GM18867 (cell line): ENCODE data around the gene TTN.

Source experiments
- ATAC-seq: cut with Tn5 transposase; IDR thresholded peaks from one replicate; pipeline ENCODE4 v1.9.1; 2021; ENCODE audit warnings: mild to moderate bottlenecking, moderate library complexity; ENCODE audit not compliant: unreplicated experiment

The TTN gene

DNA sequence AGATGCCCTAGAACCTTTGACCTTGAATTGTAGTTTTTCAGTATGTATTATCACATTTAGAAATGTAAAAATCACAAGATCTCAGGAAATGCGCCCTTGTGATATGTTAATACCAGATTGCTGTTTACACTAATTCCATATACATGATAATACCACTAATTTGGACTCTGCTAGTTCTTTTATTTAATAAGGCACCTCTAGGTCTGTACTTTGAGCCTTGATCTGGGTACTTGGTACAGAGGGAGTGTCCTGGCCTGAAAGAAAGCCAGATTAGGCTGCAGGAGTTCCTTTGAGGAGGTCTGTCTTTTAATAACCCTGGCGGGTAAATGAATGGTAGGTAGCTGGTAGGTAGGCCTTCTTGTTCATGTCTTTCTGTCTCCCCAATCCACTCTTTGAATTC lies 300.7 kb downstream of the TTN start:
- ATAC-seq = no peak

DNA sequence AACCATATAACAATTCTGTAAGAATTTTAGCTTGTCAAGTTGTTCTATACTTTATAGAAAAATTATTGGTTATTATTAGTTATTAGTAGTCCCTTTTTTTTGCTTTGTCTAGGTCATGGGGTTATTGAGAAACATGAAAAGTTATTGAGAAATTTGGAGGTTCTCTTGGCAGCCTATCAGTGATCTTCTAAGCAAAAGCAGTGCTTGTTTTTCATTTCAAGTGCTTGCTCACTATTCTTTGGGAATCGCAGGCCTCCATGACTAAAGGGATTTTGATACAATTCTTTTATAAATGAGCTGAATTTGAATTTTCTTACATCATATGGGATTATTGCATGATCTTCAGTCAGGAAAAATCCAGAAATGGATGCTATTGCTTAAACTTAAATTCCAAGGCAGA lies 301.1 kb downstream of the TTN start:
- no peak for ATAC-seq

DNA sequence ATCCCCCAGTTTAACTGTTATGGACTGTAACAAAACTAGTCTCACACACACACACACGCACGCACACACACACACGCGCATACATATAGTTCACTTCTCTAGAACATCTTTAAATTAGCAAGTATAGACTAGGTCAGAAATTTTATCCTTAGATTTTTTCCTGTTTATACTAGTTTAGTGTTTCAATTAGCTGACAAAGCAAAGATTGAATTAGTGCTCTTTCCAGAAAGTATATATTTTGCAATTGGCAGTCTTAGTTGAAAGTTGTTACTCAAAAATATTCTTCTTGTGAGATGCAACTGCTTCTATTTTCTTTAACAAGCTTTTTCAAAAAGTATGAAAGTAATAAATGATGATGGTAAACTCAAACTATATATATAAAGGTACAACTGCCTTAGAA lies 304.5 kb downstream of the TTN start:
- ATAC-seq = no peak

DNA sequence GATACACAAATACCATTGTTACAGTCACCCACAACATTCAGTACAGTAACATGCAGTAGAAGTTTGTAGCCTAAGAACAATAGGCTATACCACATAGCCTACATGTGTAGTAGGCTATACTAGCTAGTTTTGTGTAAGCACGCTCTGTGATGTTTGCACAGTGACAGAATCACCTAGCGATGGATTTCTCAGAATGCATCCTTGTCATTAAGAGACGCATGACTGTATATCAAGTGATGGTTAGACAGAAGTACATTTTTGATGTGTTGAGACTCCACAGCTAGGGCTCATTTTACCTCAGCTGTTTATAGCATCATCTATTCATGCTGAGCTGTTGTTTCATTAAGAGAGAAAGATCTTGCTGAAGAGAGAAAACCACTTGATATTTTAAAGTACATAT lies 307.6 kb downstream of the TTN start:
- no peak for ATAC-seq

DNA sequence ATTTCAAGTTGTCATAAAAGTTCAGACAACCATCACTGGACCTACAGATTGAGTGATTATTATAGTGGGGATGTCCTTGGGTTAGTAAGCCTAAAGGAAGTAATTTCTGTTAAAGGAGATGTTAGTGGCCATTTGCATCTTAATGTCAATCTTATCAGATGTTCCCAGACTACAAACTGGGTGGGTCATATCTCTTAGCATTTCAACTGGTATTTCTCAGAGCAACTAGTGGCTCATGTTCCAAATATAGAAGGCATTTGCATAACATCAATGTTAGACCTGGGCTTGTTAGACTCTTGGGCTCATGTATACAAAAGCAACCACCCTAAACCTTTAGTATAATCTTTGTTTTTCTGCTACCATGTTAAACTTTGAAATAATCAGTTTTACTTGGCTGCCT lies 309.1 kb downstream of the TTN start:
- ATAC-seq = peak; percentile 84

DNA sequence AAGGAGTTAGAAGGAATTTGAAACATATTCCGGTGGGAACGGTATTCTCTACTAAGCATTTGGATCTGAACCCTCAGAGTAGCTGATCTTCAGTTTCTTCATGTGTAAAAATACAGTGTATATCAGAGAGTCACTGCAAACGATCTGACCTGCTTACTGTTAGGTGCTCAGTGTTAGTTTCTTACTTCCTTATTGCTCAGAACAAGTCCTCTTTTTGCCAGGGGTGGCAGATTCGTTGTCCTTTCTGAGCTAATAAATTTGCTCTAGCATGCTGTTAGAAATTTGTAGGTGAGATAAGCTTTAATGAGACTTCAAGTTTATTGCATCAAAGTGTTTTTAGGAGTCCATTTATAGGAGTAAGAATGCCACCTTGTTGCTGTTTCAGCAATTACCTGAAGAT lies 311.2 kb downstream of the TTN start:
- ATAC-seq = no peak

DNA sequence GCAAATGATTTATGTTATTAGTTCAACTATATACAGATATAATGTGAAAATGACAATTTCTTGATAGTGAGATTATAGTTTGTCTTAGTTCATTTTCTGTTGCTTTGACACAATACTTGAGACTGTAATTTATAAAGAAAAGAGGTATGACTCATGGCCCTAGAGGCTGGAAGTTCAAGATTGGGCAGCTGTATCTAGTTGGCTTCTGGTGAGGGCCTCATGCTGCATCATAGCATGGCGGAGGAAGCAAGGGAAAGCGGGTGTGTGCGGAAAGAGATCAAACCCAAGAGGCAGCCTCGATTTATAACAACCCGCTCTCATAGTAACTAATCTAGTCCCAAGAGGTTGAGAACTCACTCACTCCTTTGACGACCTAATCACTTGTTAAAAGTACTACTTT lies 315.6 kb downstream of the TTN start:
- no peak for ATAC-seq

DNA sequence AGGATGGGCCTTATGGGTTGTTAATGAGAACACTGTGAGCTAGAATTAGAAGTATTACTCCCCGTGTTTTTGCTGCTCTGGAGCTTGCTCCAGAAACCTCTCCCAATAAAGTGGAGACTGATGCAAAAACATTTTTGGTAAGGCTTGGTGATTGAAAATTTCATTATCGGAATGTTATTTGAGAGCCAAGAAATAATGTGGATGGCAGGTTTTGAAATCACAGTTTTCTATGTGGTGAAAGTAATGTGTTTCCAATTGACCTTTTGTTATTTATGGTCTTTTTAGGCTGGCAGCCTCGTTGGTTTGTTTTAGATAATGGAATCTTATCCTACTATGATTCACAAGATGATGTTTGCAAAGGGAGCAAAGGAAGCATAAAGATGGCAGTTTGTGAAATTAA lies 321.9 kb downstream of the TTN start:
- no peak for ATAC-seq

DNA sequence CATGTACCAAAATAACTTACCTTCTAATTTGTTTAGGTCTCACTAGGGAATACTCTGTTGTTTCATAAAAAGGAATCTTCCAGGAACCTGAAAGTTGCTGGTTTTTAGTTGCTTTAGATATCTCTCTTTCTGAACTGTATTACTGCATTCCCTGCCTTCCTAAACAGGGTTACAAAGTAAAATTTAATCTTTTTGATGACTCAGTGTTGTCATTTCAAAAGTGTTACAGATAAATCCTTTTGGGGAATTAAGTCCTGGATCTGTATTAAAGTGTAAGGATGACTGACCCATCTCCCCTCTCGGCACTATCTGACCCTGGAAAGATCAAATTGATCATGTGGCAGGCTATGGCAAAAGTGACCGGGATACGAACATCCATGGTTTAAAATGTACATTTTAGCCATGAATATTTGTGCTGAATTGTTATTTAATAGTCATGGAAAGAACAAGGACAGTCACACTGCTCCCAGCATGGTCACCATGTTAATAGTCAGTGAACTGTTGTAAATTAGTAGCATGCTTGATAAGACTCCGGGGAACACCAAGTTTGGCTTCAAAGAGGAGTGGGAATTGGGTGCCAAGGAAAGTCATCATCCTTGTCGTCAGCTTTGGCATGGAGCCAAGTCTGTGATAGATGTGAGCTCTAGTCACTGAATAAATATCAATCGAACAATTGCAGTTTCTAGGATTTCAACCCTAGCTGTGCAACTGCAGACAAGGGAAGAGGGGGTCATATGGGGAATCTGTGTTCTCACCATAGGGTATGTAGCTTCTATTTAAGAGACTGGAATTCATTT lies 322.8 kb downstream of the TTN start:
- ATAC-seq = no peak

DNA sequence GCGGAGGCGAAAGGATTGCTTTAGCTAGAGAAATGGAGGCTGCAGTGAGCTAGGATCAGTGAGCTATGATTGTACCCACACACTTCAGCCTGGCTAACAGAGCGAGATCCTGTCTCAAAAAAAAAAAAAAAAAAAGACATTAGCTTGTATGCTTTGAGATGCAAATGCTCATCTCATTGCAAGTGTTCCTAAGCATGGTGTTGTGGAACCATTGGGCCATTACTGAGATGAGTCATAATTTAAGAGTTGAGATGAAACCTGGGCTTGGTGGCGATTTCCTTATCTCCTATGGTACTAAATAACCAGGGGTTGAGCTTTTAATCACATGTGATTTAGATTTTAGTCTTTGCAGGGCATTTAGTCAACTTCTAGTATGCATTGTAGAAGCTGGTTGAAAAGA lies 324.8 kb downstream of the TTN start:
- peak; percentile 34 for ATAC-seq

DNA sequence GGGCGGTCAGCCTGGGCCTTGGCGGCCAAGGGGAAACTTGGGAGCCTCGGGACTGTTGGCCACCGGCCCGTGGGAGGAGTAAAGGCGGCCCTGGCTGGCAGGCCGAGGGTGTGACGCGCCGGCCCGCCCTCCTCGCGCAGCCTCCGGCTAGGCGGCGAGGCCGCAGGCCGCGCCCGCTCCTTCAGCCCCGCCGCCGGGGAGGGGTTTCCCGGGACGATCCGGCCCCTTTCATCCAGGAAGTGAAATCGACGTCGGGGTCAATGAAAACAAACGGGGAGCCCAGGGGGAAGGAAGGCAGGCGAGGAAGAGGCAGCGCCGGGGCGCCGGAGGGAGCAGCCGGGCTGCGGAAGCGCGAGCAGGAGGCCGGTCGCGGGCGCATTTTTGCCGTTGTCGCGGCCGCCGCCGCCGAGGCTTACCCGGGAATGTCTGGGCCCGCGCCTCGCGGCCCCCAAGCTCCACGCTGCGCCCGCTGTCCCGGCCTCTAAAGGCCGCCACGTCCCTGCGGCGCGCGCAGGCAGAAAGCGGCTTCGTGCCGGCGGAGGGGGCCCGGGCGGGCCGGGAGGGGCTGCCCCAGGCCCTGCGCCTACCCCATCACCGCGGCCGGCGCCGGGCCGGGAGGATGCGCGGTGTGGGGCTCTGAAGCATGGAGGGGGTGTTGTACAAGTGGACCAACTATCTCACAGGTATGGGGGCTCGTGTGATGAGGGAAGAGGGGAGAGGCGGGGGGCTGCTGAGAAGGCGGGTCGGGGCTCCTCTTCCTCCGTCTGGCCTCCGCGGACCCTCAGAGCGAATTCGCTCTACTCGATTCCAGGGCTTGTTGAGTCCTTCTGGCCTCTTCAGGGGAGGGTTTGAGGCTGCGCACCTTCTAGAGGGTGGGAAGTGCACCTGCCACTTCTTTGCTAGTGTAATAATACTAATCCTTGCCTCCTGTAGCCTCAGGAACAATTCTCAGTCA lies 326.7 kb downstream of the TTN start, which contains the start of gene PLEKHA3:
TSS of gene PLEKHA3 (plus strand) at position 231 of the 955 bp plus-strand sequence. CDS start at position 644, 413 bp downstream.
- ATAC-seq = peak; percentile 70

DNA sequence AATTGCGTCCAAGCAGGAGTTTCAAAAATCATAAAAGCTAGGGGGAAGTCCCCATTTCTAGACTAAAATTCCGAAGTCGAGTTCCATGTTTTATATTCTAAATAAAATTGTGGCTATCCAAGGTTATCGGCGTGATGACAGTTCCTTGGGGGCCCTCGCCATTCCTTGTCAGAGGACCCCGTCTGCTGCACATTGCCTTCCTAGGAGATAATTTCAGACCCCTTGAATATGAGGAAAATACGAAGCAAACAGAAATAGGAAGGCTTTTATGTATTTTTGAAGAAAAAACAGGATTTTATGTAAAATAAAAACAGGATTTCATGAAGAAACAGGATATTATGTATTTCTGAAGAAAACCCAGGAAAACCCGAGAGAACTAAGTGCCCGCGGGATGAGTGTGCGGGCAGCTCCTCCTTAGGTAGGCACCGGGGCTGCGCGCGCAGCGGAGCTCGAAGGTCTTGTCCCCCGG lies 327.4 kb downstream of the TTN start:
- ATAC-seq = no peak

DNA sequence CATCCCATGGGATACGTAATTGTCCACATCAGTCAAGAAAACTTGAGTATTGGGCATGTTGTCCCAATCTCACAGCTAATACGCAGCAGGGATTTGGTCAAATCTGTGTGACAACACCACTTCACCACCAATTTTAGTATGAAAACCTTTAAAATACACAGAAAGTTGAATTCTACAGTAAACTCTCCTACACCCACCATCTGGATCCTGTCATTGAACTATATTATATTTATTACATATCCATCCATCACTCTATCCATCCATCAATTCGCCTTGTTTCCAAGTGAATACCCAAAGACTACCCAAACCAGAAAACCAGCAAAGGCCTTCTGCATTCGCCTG lies 328.0 kb downstream of the TTN start:
- ATAC-seq = no peak

DNA sequence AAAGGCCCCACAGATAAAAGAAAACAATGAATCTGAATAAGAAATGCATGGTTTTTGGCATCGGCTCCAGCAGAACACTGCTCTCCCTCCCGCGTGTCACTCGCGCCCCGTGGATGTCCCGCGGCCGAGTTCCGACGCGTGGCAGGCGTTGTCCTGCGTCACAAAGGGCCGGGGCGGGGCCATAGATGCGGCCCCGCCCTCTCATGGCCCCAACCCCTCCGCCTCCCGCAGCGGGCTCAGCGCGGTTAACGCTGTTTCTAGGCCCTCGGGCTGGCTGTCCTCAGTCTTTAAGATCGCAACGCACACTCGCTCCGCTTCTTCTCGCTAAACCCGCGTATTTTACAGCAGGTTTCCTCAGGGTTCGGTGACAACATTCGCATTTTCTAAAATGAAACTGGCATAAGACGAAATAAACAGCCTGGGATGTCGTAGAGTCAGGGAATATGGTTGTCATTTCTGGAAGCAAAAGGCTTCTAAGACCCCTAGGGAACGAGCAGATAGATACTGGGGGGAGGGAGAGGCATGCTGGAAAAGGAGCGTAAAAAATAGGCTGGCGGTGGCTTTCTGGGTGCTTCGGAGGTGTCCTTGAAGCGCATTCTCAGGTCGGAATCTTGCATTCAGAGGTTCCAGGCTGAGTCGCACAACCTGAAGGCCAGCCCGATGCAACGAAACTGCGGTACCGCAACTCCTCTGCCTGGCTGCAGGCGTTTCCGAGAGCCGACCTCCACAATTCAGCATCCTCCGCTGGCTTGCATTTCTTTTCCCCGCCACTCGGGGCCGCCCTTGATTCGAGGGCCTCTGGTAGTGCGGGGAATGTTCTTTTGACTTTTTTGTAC lies 328.6 kb downstream of the TTN start, which contains the start of gene FKBP7:
TSS of gene FKBP7 (minus strand) at position 162 of the 836 bp plus-strand sequence. CDS start at position 61, 101 bp downstream.
- ATAC-seq = peak; percentile 53

DNA sequence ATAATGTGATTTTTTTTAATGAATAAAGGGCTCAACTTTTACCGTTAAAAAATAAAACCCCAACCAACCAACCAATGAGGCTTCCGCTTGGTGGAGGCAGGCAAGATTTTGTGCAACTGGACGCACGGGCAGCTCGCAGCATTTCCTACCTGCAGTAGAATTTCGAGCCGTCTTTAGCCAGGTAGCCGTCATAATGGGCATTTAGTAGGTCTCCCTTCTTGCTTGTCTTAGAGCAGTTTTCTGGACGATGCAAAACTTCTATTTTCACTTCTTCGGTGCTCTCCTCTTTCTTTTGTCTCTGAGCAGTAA lies 329.1 kb downstream of the TTN start:
- peak; percentile 4 for ATAC-seq

DNA sequence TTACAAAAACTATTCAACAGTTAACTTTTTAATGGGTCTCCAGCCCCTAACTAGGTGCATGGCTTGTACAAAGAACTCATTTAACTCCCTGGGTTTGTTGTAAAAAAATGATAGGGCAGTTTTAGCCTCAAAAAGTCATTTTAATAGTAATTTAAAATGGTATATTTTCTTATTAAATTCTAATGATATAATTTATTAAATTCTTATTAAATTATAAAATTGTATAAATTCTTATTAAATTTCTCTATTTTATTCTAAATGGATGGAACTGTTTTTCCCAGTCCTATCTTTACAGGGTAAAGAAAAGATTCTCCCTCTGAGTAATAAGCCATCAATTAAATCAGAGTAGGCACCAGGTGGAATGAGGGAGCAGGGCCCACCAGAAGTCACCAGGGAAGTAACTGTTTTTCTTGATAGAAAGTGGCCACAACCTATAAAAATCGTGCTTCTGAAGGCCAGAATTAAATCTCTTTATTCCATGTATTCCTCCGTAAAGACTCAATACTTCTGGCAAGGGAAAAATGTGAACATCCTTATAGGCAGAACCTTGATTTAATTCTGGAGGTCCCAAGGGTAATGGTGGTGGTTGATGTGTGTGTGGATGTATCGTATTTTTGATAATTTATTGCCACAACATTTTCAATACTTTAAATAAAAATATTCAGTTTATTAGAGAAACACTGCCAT lies 329.6 kb downstream of the TTN start:
- no peak for ATAC-seq

DNA sequence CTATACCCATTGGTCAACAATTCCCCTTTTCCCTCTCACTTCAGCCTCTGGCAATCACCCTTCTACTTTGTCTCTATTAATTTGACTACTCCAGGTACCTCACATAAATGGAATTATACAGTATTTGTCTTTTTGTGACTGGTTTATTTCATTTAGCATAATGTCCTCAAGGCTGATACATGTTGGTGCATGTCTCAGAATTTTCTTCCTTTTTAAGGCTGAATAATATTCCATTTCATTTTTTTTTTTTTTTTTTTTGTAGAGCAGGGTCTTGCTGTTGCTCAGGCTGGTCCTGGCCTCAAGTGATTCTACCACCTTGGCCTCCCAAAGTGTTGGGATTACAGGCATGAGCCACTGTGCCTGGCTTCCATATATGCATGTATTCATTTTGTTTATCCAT lies 330.7 kb downstream of the TTN start:
- no peak for ATAC-seq
